Central memory CD8-positive, alpha-beta T cell (primary cell): ENCODE measurements around the gene KAT6B.
A peak's percentile ranks its signal among the peaks of the same experiment; 100 is the strongest.

Experiments used
- ATAC-seq: fragments of 150-1000 bp; cut with Tn5 transposase; replicated peaks from 2 replicates; pipeline ENCODE4 v1.10.0; 2022; ENCODE audit warnings: mild to moderate bottlenecking, moderate FRiP score, moderate number of reproducible peaks; ENCODE audit not compliant: poor library complexity, severe bottlenecking; ENCODE audit errors: extremely low read depth
- DNase-seq, 2 donors: peaks; one replicate each; pipeline ENCODE4 v3.0.0; 2021; ENCODE audit warnings: low spot score in 2 of 2
- H3K27ac Mint-ChIP-seq: one replicate; pipeline ENCODE4 v1.8.0; 2022; ENCODE audit warnings: low read depth, mild to moderate bottlenecking, moderate library complexity, mixed read lengths
- H3K27me3 Mint-ChIP-seq: one replicate; pipeline ENCODE4 v1.8.0; 2022; ENCODE audit warnings: mixed read lengths
- H3K36me3 Mint-ChIP-seq: one replicate; pipeline ENCODE4 v1.8.0; 2022; ENCODE audit warnings: mild to moderate bottlenecking, moderate library complexity, mixed read lengths; ENCODE audit not compliant: insufficient read depth
- H3K4me1 Mint-ChIP-seq: one replicate; pipeline ENCODE4 v1.8.0; 2022; ENCODE audit warnings: mixed read lengths
- H3K4me3 Mint-ChIP-seq: one replicate; pipeline ENCODE4 v1.8.0; 2022; ENCODE audit warnings: mild to moderate bottlenecking, moderate library complexity, mixed read lengths
- H3K9me3 Mint-ChIP-seq: one replicate; pipeline ENCODE4 v1.8.0; 2022; ENCODE audit warnings: mixed read lengths

The KAT6B gene

DNA sequence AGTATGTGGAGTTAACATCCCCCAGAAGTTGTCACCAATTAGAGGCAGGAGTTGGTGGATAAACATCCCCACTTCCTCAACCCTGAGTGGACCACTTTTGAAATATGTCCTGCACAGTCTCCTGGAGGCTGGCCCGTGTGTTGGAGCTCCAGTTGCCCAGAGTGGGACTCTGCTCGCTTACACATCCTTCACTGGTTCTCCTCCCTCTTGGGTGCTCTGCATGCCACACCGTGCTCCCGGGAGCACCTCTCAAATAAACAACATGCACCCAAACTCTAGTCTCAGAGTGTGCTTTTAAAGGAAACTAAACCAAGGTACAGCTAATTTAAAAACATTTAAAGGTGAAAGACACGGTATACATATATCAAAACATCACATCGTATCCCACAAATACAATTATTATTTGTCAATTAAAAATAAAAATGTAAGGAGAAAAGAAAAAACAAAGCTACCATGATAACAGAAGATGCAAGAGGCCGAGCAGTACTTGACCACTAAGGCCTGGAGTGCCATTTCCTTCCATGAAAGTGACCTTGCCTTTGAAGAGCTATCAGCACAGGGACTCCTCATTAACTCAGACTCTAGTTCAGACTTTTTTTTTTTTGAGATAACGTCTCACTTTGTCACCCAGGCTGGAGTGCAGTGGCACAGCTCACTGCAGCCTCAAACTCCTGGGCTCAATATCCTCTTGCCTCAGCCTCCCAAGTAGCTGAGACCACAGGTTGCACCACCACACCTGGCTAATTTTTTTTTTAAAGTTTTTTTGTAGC lies 237.2 kb downstream of the KAT6B start:
- ATAC-seq (no peak), DNase-seq (no peak)
- H3K4me1 Mint-ChIP-seq = no peaks in the 10 kb centered on the region
- no peak overlapping the region for H3K27ac Mint-ChIP-seq
- no peaks in the 10 kb centered on the region for H3K36me3 Mint-ChIP-seq
- H3K9me3 Mint-ChIP-seq = no peaks in the 10 kb centered on the region
- H3K4me3 Mint-ChIP-seq = no peak overlapping the region
- no peaks in the 10 kb centered on the region for H3K27me3 Mint-ChIP-seq

DNA sequence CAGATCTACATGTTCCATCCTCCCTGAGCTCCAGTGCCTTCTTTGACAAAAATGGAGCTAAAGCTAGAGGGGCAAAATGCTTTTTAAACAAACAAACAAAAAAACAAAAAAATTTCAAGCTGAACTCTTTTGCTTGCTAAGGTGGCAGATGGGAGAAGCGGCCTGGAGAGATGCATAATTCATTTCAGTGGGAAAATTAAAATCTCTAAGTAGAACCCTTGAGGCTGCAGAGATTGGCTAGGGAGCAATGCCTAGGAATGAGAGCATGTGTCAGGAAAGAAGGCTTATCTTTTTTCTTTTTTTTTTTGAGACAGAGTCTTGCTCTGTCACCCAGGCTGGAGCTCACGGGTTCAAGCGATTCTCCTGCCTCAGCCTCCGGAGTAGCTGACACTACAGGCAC lies 238.7 kb downstream of the KAT6B start:
- H3K9me3 Mint-ChIP-seq = no peaks in the 10 kb centered on the region
- ATAC-seq (no peak), DNase-seq (no peak)
- no peaks in the 10 kb centered on the region for H3K4me1 Mint-ChIP-seq
- no peak overlapping the region for H3K27ac Mint-ChIP-seq
- H3K4me3 Mint-ChIP-seq = no peak overlapping the region
- no peaks in the 10 kb centered on the region for H3K36me3 Mint-ChIP-seq
- no peaks in the 10 kb centered on the region for H3K27me3 Mint-ChIP-seq

DNA sequence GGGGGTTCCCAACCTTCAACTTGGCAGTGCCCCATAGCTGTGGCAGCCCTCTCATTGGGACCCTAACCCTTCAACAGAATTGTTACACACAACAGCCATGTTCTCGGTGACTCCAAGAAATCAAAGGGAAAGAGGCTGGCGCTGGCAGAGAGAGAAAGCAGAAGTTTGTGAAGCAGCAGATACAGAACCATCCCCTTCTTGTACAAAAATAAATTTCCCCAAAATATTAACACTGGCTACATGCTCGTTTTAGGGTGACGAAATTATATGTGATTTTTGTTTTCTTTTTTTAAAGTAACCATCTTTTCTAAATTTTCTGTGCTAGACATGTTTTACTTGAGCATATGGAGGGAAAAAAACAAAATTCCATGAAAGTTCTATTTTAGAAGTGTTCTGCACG lies 239.9 kb downstream of the KAT6B start:
- H3K36me3 Mint-ChIP-seq = no peaks in the 10 kb centered on the region
- H3K27me3 Mint-ChIP-seq = no peaks in the 10 kb centered on the region
- no peaks in the 10 kb centered on the region for H3K9me3 Mint-ChIP-seq
- H3K4me1 Mint-ChIP-seq = no peaks in the 10 kb centered on the region
- no peak overlapping the region for H3K4me3 Mint-ChIP-seq
- DNase-seq (no peak), ATAC-seq (no peak)
- no peak overlapping the region for H3K27ac Mint-ChIP-seq

DNA sequence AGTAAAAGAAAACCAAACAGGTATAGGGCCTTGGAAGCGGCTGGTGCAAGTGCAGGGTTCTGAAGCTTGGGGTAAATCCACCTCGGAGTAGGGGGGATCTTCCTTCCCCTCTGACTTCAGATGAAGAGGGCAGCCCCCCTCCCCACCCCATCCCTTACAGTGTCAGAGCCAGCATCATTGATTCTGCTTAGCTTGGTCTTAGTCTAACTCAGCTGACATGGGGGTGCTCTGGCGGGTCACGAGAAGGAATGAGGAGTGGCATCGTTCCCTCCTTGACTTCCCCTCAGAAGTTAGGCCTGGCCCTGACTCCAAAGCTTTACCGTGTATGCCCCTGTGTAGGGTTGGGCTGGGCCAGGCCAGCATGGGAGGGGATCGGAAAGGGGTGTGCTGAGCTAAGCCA lies 240.9 kb downstream of the KAT6B start:
- no peaks in the 10 kb centered on the region for H3K9me3 Mint-ChIP-seq
- ATAC-seq = no peak
- H3K27ac Mint-ChIP-seq = no peak overlapping the region
- no peaks in the 10 kb centered on the region for H3K36me3 Mint-ChIP-seq
- no peak for DNase-seq
- H3K27me3 Mint-ChIP-seq = no peaks in the 10 kb centered on the region
- no peak overlapping the region for H3K4me3 Mint-ChIP-seq
- no peaks in the 10 kb centered on the region for H3K4me1 Mint-ChIP-seq

DNA sequence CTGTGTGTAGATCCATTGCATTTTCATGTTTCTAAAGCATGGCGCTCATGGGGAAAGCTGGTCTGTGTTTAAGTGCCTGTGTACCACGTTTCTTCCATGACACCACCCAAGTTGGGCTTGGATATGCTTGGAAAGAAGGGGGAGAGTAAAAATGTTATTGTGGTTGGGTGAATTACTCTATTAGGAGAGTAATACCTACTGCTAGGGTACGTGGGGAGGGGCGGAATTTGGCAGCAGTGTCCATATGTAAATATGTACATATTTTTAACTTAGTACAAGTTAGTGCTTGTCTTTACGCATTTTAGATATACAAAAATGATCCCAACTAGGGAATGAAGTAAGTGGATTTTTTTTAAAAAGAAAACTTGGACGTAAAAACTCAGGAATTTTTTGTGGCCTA lies 242.1 kb downstream of the KAT6B start:
- ATAC-seq (no peak), DNase-seq (no peak)
- Mint-ChIP-seq H3K36me3 (no peaks in the 10 kb centered on the region), H3K4me3 (no peak overlapping the region), H3K27me3 (no peaks in the 10 kb centered on the region), H3K27ac (no peak overlapping the region), H3K9me3 (no peaks in the 10 kb centered on the region), H3K4me1 (no peaks in the 10 kb centered on the region)

DNA sequence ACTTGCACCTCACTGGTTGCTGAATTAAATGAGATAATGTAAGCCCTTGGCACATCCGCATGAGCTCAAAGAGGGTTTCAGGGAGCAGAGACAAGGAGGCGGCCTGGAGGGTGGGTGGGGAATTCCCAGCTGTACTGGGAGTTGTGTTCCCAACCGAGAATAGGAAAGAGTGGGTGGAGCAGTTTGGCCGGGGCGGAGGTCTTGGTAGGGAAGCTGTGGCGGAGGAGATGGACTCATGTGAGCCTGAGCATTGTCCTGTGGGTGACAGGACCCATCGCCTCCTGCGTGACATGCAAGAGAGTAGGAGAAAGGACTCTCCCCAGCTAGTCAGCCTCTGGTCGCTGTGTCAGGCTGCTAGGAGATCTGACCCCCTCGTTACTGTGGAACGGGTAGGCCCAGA lies 244.1 kb downstream of the KAT6B start:
- Mint-ChIP-seq H3K27ac (no peak overlapping the region), H3K9me3 (no peaks in the 10 kb centered on the region), H3K4me3 (no peak overlapping the region), H3K27me3 (no peaks in the 10 kb centered on the region), H3K36me3 (no peaks in the 10 kb centered on the region), H3K4me1 (peaks cover 12% of the 10 kb centered on the region)
- no peak for ATAC-seq
- no peak for DNase-seq

DNA sequence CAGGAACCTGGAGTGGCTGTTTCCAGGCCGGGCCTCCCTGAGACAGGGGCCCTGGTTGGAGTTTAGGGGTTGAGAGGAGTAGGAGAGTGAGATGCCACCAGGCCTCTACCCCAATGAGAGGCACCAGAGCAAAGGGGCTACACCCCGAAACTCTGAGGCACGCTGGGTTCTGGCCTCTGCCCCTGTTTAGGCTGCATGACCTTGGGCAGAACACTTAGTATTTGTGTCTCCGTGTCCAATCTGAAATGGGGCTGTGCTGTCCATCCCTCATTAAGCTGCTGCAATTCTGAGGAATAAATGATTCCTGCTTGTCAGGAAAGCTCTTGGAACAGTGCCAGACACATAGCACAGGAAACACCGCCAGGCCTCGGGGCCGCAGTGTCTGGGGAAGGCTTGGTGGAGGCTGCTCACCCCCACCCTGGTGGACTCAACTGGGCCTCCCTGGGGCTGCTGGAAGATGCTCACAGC lies 244.6 kb downstream of the KAT6B start:
- no peak for DNase-seq
- Mint-ChIP-seq H3K9me3 (no peaks in the 10 kb centered on the region), H3K4me1 (peaks cover 12% of the 10 kb centered on the region), H3K36me3 (no peaks in the 10 kb centered on the region), H3K27ac (no peak overlapping the region), H3K4me3 (no peak overlapping the region), H3K27me3 (no peaks in the 10 kb centered on the region)
- no peak for ATAC-seq

DNA sequence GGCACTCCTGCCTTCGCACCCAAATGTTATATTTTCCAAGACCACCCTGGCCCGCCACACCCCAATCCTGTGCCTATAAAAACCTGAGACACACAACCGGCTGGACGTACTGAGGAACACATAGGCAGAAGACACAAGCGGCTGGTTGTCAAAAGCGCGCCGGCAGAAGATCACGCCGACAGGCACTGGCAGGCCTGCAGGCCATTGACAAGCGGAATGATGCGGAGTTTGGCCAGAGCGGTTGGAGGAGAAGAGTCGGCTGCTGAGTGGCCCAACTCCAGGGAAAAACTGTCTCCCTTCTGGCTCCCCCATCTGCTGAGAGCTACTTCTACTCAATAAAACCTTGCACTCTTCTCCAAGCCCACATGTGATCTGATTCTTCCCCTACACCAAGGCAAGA lies 245.4 kb downstream of the KAT6B start:
- Mint-ChIP-seq H3K9me3 (no peaks in the 10 kb centered on the region), H3K27me3 (no peaks in the 10 kb centered on the region), H3K4me1 (peaks cover 16% of the 10 kb centered on the region), H3K4me3 (no peak overlapping the region), H3K36me3 (no peaks in the 10 kb centered on the region), H3K27ac (no peak overlapping the region)
- no peak for ATAC-seq
- DNase-seq = no peak

DNA sequence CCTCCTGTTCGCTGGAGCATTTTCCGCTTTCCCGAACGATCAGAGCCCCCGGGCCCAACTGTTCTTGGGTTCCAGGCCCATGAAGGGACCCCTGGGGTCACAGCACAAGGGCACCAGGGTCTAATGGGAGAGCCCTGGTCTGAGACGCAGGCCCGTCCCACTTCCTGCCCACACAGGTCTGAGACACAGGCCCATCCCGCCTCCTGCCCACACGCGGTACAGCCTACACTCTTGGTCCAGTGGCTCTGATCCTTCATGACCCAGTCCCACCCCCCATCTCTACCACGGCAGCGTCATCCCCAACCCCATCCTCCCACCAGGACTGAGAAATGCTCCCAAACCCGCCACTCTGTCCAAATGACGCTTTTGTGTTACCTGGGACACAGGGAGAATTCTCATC lies 246.3 kb downstream of the KAT6B start:
- DNase-seq (no peak), ATAC-seq (no peak)
- Mint-ChIP-seq H3K4me3 (no peak overlapping the region), H3K4me1 (peaks cover 16% of the 10 kb centered on the region), H3K27me3 (no peaks in the 10 kb centered on the region), H3K27ac (no peak overlapping the region), H3K9me3 (no peaks in the 10 kb centered on the region), H3K36me3 (no peaks in the 10 kb centered on the region)

DNA sequence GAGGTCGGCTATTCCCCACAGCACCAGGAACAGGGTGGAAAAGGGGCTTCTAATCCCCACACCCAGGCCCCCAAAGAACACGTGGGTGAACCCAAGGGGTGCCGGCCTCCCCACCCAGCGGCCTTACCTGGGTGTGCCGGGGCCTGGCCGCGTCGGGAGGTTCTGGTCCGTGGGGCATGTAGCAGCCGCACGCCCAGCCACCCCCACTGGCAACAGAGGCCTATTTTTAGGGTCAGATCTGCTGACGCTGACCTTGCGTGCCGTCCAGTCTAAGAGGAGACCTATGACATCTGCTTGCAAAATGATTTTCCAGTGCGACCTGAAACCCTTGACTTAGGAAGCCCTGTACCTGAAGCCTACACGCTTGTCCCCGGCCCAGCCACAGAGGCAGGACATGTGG lies 247.0 kb downstream of the KAT6B start:
- no peak for DNase-seq
- no peak overlapping the region for H3K27ac Mint-ChIP-seq
- no peaks in the 10 kb centered on the region for H3K36me3 Mint-ChIP-seq
- no peak overlapping the region for H3K4me3 Mint-ChIP-seq
- H3K9me3 Mint-ChIP-seq = no peaks in the 10 kb centered on the region
- no peaks in the 10 kb centered on the region for H3K27me3 Mint-ChIP-seq
- ATAC-seq = no peak
- peaks cover 16% of the 10 kb centered on the region for H3K4me1 Mint-ChIP-seq

DNA sequence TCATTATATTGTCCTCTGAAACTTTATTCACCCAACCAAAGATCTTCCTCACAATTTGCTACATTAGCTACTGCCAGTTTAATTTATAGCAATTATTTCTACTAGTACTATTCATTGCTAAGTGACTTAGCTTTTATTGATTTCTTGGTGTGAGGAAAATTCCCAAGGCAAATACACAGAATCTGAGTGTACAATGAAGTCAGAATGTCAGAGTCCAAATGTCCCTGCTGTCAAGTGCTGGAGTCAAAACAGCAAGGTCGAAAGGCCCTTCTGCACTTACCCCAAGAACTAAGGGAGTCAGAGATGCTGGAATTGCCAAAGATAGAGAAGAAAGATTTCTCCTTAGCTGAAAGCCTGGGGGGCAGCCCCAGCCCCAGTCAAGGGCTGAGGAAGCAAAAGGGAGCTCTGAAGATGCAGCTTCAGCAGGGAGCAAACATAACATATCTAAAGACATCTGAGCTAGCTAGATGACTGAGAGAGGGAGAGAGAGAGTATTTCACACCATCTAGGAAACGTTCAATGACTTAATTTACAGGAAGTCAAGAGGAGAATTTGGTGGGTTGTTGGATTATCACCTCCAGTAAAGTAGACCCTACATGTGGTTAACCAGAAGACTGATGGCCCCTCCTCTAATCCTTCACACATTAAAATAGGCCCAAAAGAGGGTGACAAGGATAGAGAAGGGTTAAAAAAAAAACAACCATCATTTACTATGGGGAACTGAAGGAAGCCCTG lies 248.5 kb downstream of the KAT6B start:
- Mint-ChIP-seq H3K9me3 (no peaks in the 10 kb centered on the region), H3K4me3 (no peak overlapping the region), H3K27ac (peak overlapping the region; percentile 68), H3K27me3 (no peaks in the 10 kb centered on the region), H3K4me1 (peaks cover 16% of the 10 kb centered on the region), H3K36me3 (no peaks in the 10 kb centered on the region)
- ATAC-seq = no peak
- no peak for DNase-seq

DNA sequence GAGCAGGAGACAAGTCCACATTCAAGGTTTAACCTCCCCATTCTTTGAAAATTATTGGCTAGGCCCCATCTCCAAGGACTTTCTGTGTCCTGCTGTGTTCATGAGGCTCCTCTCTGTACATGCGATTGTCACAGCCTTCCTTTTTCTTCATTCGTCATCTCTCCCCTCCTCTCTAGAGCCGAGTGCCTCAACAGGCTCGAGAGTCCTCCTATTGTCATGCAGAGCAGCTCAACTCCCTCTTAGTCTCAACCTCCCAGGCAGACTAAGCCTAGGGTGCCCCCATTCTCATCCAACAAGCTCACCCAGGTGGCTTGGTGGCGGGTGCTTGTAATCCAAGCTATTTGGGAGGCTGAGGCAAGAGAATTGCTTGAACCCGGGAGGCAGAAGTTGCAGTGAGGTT lies 249.9 kb downstream of the KAT6B start:
- ATAC-seq (no peak), DNase-seq (no peak)
- Mint-ChIP-seq H3K9me3 (peaks cover 4% of the 10 kb centered on the region), H3K4me3 (no peak overlapping the region), H3K4me1 (peaks cover 16% of the 10 kb centered on the region), H3K27ac (peak overlapping the region; percentile 84), H3K27me3 (no peaks in the 10 kb centered on the region), H3K36me3 (peaks cover 2% of the 10 kb centered on the region)

DNA sequence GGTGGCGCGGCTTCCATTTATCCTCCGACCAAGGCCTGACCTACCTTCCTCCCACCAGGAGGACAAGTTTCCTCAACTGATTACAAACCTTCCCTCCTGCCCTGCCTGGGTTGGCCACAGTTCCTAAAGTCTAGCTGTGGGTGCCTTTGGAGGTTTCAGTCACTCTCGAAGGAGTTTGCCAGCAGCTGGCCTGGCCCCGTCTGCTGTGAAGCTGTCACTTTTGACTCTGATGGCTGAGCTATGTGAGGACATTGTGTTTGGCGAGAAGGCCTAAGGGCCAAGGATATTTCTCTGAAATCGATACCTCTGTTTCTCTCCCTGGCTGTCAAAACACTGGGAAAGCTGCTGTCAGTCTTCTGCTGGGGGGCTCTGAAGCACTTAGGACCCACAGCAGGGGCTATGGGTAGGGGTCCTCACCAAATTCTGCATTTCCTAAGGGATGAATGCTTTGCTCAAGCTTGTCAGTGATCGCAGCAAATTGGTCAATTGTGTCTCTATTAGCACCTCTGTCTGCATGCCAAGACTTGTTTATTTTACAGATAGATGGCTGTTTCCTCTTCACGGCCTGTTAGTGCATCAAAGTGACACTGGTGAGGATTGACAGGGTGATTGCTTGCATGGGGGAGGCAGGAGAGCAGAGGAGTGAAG lies 253.2 kb downstream of the KAT6B start:
- Mint-ChIP-seq H3K4me1 (peaks cover 12% of the 10 kb centered on the region), H3K4me3 (no peak overlapping the region), H3K27ac (no peak overlapping the region), H3K9me3 (peaks cover 6% of the 10 kb centered on the region), H3K27me3 (no peaks in the 10 kb centered on the region), H3K36me3 (peaks cover 2% of the 10 kb centered on the region)
- ATAC-seq = no peak
- no peak for DNase-seq
